ENCODE data around the gene CIAO3. TPM values are rescaled to one million over a fixed set of nuclear protein-coding genes. Genes with fewer than 3 reads are reported as not detected.

CIAO3 gene
- total RNA-seq, 1 experiment from 2014 or later: 21.9 TPM

- no peaks in the 10 kb centered on the region for H3K23me2 ChIP-seq (ENCODE audit: insufficient read length, low read depth, low read length, poor library complexity, severe bottlenecking)
- H2AFZ ChIP-seq (ENCODE audit: low read length): no peak overlapping the region
- H2BK20ac ChIP-seq (ENCODE audit: low read depth, low read length, poor library complexity, severe bottlenecking): no peak overlapping the region
- no peak overlapping the region for H3K4ac ChIP-seq (ENCODE audit: low read depth, low read length)
- H3K79me1 ChIP-seq (ENCODE audit: insufficient read depth, low read depth, low read length, poor library complexity, severe bottlenecking): no peaks in the 10 kb centered on the region
- Mint-ChIP-seq H3K36me3 (ENCODE audit: insufficient read depth in 1 of 3, low read depth in 3 of 3) (no peaks in the 10 kb centered on the region), H3K9me3 (no peaks in the 10 kb centered on the region), H3K27me3 (ENCODE audit: low read depth) (peaks cover 15% of the 10 kb centered on the region), H3K4me1 (peaks cover 20 to 31% of the 10 kb centered on the region in 2 experiments), H3K27ac (no peak overlapping the region), H3K4me3 (no peak overlapping the region)
- H3K23ac ChIP-seq (ENCODE audit: insufficient read length, low read depth, low read length): no peak overlapping the region
- no peaks in the 10 kb centered on the region for H3K9me3 ChIP-seq (ENCODE audit: control insufficient read depth, low read depth, low read length)
- H3K27me3 ChIP-seq (ENCODE audit: insufficient read depth, low read length): no peaks in the 10 kb centered on the region
- H3K27ac ChIP-seq (ENCODE audit: insufficient read length, low read depth, low read length): no peak overlapping the region
- H3K56ac ChIP-seq (ENCODE audit: insufficient read length, low read depth, low read length): no peak overlapping the region
- no peaks in the 10 kb centered on the region for H3K79me2 ChIP-seq (ENCODE audit: insufficient read depth, low read length)
- H2BK5ac ChIP-seq (ENCODE audit: insufficient read length, low read length): no peak overlapping the region
- no peak overlapping the region for H3K9ac ChIP-seq (ENCODE audit: extremely low read depth, insufficient read length, low read length)
- no peak overlapping the region for H3K4me2 ChIP-seq (ENCODE audit: insufficient read depth, insufficient read length, low read length)
- no peak overlapping the region for H2BK120ac ChIP-seq (ENCODE audit: low read depth, low read length, poor library complexity, severe bottlenecking)
- H4K5ac ChIP-seq (ENCODE audit: insufficient read length, low read depth, low read length): no peak overlapping the region
- no peak overlapping the region for H2AK5ac ChIP-seq (ENCODE audit: insufficient read length, low read length)
- no peaks in the 10 kb centered on the region for H3K4me1 ChIP-seq (ENCODE audit: insufficient read depth, low read length)
- H4K20me1 ChIP-seq (ENCODE audit: control insufficient read depth, insufficient read depth, insufficient read length): no peaks in the 10 kb centered on the region
- no peak overlapping the region for H4K8ac ChIP-seq (replicated peaks; ENCODE audit: insufficient read length, low read depth, low read length)
- WGBS (ENCODE audit: extremely low coverage, insufficient read length, low lambda C conversion rate): no CpG with 5 or more reads among the region's 6 CpGs
- TF ChIP-seq, protein P1, sequence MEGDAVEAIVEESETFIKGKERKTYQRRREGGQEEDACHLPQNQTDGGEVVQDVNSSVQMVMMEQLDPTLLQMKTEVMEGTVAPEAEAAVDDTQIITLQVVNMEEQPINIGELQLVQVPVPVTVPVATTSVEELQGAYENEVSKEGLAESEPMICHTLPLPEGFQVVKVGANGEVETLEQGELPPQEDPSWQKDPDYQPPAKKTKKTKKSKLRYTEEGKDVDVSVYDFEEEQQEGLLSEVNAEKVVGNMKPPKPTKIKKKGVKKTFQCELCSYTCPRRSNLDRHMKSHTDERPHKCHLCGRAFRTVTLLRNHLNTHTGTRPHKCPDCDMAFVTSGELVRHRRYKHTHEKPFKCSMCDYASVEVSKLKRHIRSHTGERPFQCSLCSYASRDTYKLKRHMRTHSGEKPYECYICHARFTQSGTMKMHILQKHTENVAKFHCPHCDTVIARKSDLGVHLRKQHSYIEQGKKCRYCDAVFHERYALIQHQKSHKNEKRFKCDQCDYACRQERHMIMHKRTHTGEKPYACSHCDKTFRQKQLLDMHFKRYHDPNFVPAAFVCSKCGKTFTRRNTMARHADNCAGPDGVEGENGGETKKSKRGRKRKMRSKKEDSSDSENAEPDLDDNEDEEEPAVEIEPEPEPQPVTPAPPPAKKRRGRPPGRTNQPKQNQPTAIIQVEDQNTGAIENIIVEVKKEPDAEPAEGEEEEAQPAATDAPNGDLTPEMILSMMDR (conservative IDR thresholded peaks at IDR 0.05): no peak
- H3T11ph ChIP-seq (ENCODE audit: low read length): no peak overlapping the region
- no peak overlapping the region for H2BK12ac ChIP-seq (ENCODE audit: insufficient read length, low read depth, low read length)
- H3K18ac ChIP-seq (ENCODE audit: insufficient read length, low read depth, low read length): no peak overlapping the region
- no peak overlapping the region for H3K14ac ChIP-seq (ENCODE audit: insufficient read depth, low read length)
- no peak overlapping the region for H2BK15ac ChIP-seq (ENCODE audit: low read depth, low read length)
- no peak overlapping the region for H4K91ac ChIP-seq (ENCODE audit: insufficient read length, low read depth, low read length)
- no peak for DNase-seq
Observed at GRCh38 chr16:749010-749409, 8.2 kb upstream of the CIAO3 start.

Data from H9 (cell line).